ENCODE measurements around the gene KLHL26. TPM values are rescaled to one million over a fixed set of nuclear protein-coding genes. Genes with fewer than 3 reads are reported as not detected.
A peak's percentile ranks its signal among the peaks of the same experiment; 100 is the strongest.

The KLHL26 gene
- total RNA-seq, 1 donor from 2014 or later, result 2.1 TPM

DNA sequence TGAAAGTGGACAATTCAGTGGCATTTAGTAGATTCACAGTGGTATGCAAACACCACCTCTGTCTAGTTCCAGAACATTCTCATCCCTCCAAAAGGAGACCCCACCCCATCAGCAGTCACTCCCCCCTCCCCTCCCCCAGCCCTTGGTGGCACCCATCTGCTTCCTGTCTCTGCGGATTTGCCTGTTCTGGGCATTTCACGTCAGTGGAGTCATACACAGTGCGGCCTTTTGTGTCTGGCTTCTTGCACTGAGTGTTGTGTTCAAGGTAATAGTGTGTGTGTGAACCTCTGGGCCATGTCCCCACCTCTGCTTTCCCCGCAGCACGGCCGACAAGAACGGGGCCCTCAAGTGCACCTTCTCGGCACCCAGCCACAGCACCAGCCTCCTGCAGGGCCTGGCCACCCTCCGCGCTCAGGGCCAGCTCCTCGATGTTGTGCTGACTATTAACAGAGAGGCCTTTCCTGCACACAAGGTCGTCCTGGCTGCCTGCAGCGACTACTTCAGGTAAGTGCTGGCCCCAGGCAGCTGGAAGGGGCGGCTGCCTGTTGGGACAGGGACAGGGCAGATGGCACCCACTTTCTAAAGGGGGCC lies 27.2 kb downstream of the KLHL26 start:
- Histone ChIP-seq H3K4me3 (ENCODE audit: low read length in 3 of 3) (no peak overlapping the region), H3K9me3 (ENCODE audit: control insufficient read depth in 3 of 3, low read length in 3 of 3) (no peaks in the 10 kb centered on the region), H3K27ac (ENCODE audit: low read depth, low read length) (no peak overlapping the region), H3K27me3 (ENCODE audit: control insufficient read depth in 3 of 3, insufficient read depth in 3 of 3, low read length in 3 of 3) (no peaks in the 10 kb centered on the region), H3K4me1 (ENCODE audit: control insufficient read depth in 3 of 3, insufficient read depth in 3 of 3, low read length in 3 of 3) (peaks cover 37 to 67% (median 45%) of the 10 kb centered on the region in 3 donors), H3K36me3 (ENCODE audit: control insufficient read depth in 3 of 3, insufficient read depth in 3 of 3, low read length in 3 of 3) (peaks cover 16 to 24% (median 17%) of the 10 kb centered on the region in 3 donors), H3K9ac (ENCODE audit: low read depth in 1 of 3, low read length in 3 of 3) (peak overlapping the region in 1 of 3 donors; percentile 33)

GRCh38 chr19:18665771-18666202 lies 29.0 kb downstream of the KLHL26 start:
- Histone ChIP-seq H3K27me3 (ENCODE audit: control insufficient read depth in 3 of 3, insufficient read depth in 3 of 3, low read length in 3 of 3) (no peaks in the 10 kb centered on the region), H3K4me3 (ENCODE audit: low read length in 3 of 3) (peak overlapping the region in 1 of 3 donors; percentile 22), H3K9me3 (ENCODE audit: control insufficient read depth in 3 of 3, low read length in 3 of 3) (no peaks in the 10 kb centered on the region), H3K36me3 (ENCODE audit: control insufficient read depth in 3 of 3, insufficient read depth in 3 of 3, low read length in 3 of 3) (peaks cover 20 to 28% (median 21%) of the 10 kb centered on the region in 3 donors), H3K4me1 (ENCODE audit: control insufficient read depth in 3 of 3, insufficient read depth in 3 of 3, low read length in 3 of 3) (peaks cover 22 to 51% (median 33%) of the 10 kb centered on the region in 3 donors), H3K9ac (ENCODE audit: low read depth in 1 of 3, low read length in 3 of 3) (peak overlapping the region in 1 of 3 donors; percentile 50), H3K27ac (ENCODE audit: low read depth, low read length) (no peak overlapping the region)

DNA sequence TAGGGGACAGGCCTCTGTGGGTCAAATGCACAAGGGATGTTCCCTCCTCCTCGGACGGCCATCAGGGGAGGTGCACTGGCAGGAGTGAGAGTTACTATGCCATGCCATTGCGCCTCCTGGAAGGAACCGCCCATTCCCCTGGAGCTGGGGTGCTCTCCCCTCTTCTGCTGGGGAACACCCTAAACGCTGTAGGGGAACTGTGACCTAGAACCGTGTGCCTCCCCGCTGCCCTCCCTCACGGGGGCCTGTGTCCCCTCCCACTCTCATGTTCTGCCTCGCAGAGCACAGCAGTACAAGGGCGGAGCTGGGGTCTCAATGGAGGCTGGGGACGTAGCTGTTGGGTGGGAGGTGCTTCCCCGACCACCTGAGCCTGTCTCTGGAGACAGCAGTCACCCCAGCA lies 29.5 kb downstream of the KLHL26 start:
- H3K9ac ChIP-seq (ENCODE audit: low read depth in 1 of 3, low read length in 3 of 3), result peak overlapping the region in 2 of 3 donors; percentile 7 to 50
- H3K27ac ChIP-seq (ENCODE audit: low read depth, low read length), result no peak overlapping the region
- no peaks in the 10 kb centered on the region for H3K9me3 ChIP-seq (ENCODE audit: control insufficient read depth in 3 of 3, low read length in 3 of 3)
- peaks cover 17 to 51% (median 31%) of the 10 kb centered on the region in 3 donors for H3K4me1 ChIP-seq (ENCODE audit: control insufficient read depth in 3 of 3, insufficient read depth in 3 of 3, low read length in 3 of 3)
- H3K4me3 ChIP-seq (ENCODE audit: low read length in 3 of 3), result peak overlapping the region in 1 of 3 donors; percentile 22
- no peaks in the 10 kb centered on the region for H3K27me3 ChIP-seq (ENCODE audit: control insufficient read depth in 3 of 3, insufficient read depth in 3 of 3, low read length in 3 of 3)
- peaks cover 20 to 28% (median 21%) of the 10 kb centered on the region in 3 donors for H3K36me3 ChIP-seq (ENCODE audit: control insufficient read depth in 3 of 3, insufficient read depth in 3 of 3, low read length in 3 of 3)

- H3K4me3 ChIP-seq (ENCODE audit: low read length in 3 of 3), result no peak overlapping the region
- H3K36me3 ChIP-seq (ENCODE audit: control insufficient read depth in 3 of 3, insufficient read depth in 3 of 3, low read length in 3 of 3), result peaks cover 20 to 27% (median 21%) of the 10 kb centered on the region in 3 donors
- peak overlapping the region in 1 of 3 donors; percentile 50 for H3K9ac ChIP-seq (ENCODE audit: low read depth in 1 of 3, low read length in 3 of 3)
- H3K27ac ChIP-seq (ENCODE audit: low read depth, low read length), result no peak overlapping the region
- H3K4me1 ChIP-seq (ENCODE audit: control insufficient read depth in 3 of 3, insufficient read depth in 3 of 3, low read length in 3 of 3), result peaks cover 18 to 52% (median 34%) of the 10 kb centered on the region in 3 donors
- H3K9me3 ChIP-seq (ENCODE audit: control insufficient read depth in 3 of 3, low read length in 3 of 3), result no peaks in the 10 kb centered on the region
- H3K27me3 ChIP-seq (ENCODE audit: control insufficient read depth in 3 of 3, insufficient read depth in 3 of 3, low read length in 3 of 3), result no peaks in the 10 kb centered on the region
Observed at GRCh38 chr19:18666784-18667183, 30.0 kb downstream of the KLHL26 start.

GRCh38 chr19:18667531-18668251 lies 30.9 kb downstream of the KLHL26 start:
- no peaks in the 10 kb centered on the region for H3K9me3 ChIP-seq (ENCODE audit: control insufficient read depth in 3 of 3, low read length in 3 of 3)
- H3K9ac ChIP-seq (ENCODE audit: low read depth in 1 of 3, low read length in 3 of 3), result no peak overlapping the region
- H3K4me1 ChIP-seq (ENCODE audit: control insufficient read depth in 3 of 3, insufficient read depth in 3 of 3, low read length in 3 of 3), result peaks cover 25 to 53% (median 41%) of the 10 kb centered on the region in 3 donors
- H3K27me3 ChIP-seq (ENCODE audit: control insufficient read depth in 3 of 3, insufficient read depth in 3 of 3, low read length in 3 of 3), result no peaks in the 10 kb centered on the region
- no peak overlapping the region for H3K4me3 ChIP-seq (ENCODE audit: low read length in 3 of 3)
- peaks cover 20 to 24% (median 21%) of the 10 kb centered on the region in 3 donors for H3K36me3 ChIP-seq (ENCODE audit: control insufficient read depth in 3 of 3, insufficient read depth in 3 of 3, low read length in 3 of 3)
- H3K27ac ChIP-seq (ENCODE audit: low read depth, low read length), result no peak overlapping the region

GRCh38 chr19:18668252-18668631 lies 31.4 kb downstream of the KLHL26 start:
- Histone ChIP-seq H3K4me3 (ENCODE audit: low read length in 3 of 3) (no peak overlapping the region), H3K36me3 (ENCODE audit: control insufficient read depth in 3 of 3, insufficient read depth in 3 of 3, low read length in 3 of 3) (peaks cover 20 to 24% (median 21%) of the 10 kb centered on the region in 3 donors), H3K4me1 (ENCODE audit: control insufficient read depth in 3 of 3, insufficient read depth in 3 of 3, low read length in 3 of 3) (peaks cover 26 to 52% (median 40%) of the 10 kb centered on the region in 3 donors), H3K9ac (ENCODE audit: low read depth in 1 of 3, low read length in 3 of 3) (no peak overlapping the region), H3K27me3 (ENCODE audit: control insufficient read depth in 3 of 3, insufficient read depth in 3 of 3, low read length in 3 of 3) (no peaks in the 10 kb centered on the region), H3K27ac (ENCODE audit: low read depth, low read length) (no peak overlapping the region), H3K9me3 (ENCODE audit: control insufficient read depth in 3 of 3, low read length in 3 of 3) (no peaks in the 10 kb centered on the region)

DNA sequence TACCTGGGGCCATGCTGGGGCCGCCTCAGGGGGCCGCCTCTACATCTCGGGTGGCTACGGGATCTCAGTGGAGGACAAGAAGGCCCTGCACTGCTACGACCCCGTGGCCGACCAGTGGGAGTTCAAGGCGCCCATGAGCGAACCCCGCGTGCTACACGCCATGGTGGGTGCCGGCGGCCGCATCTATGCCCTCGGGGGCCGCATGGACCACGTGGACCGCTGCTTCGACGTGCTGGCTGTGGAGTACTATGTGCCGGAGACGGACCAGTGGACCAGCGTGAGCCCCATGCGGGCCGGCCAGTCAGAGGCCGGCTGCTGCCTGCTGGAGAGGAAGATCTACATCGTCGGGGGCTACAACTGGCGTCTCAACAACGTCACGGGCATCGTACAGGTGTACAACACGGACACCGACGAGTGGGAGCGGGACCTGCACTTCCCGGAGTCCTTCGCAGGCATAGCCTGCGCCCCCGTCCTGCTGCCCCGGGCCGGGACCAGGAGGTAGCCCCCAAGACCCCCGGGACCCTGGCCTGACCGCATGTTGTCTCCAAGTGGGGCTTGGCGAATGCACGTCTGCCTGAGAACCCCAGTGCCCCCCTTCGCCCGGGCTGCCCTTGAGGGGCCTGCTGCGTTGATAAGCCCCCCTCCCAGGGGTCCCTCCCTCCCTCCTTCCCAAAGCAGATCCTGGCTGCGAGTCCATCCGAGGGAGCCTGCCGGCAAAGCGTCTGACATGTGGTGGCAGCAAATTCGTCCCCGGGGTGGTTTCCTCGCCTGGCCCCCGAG lies 32.1 kb downstream of the KLHL26 start:
- Histone ChIP-seq H3K27me3 (ENCODE audit: control insufficient read depth in 3 of 3, insufficient read depth in 3 of 3, low read length in 3 of 3) (no peaks in the 10 kb centered on the region), H3K36me3 (ENCODE audit: control insufficient read depth in 3 of 3, insufficient read depth in 3 of 3, low read length in 3 of 3) (peaks cover 20 to 24% (median 21%) of the 10 kb centered on the region in 3 donors), H3K4me3 (ENCODE audit: low read length in 3 of 3) (no peak overlapping the region), H3K9me3 (ENCODE audit: control insufficient read depth in 3 of 3, low read length in 3 of 3) (no peaks in the 10 kb centered on the region), H3K9ac (ENCODE audit: low read depth in 1 of 3, low read length in 3 of 3) (no peak overlapping the region), H3K27ac (ENCODE audit: low read depth, low read length) (no peak overlapping the region), H3K4me1 (ENCODE audit: control insufficient read depth in 3 of 3, insufficient read depth in 3 of 3, low read length in 3 of 3) (peaks cover 26 to 48% (median 37%) of the 10 kb centered on the region in 3 donors)

DNA sequence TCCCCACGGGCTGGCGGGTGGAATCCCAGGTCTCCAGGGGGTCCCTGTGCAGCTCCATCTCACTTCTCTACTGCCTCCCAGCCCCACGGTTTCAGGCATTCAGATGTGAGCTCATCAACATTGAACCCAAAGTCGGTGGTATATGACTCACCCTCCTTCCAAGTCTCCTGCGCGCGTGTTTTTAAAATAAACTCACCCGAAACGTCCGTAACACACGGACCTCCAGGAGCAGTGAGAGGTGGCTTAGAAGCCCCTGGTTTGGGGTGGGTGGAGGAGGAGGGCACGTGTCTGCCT lies 32.6 kb downstream of the KLHL26 start:
- Histone ChIP-seq H3K4me1 (ENCODE audit: control insufficient read depth in 3 of 3, insufficient read depth in 3 of 3, low read length in 3 of 3) (peaks cover 31 to 46% (median 42%) of the 10 kb centered on the region in 3 donors), H3K27ac (ENCODE audit: low read depth, low read length) (no peak overlapping the region), H3K9me3 (ENCODE audit: control insufficient read depth in 3 of 3, low read length in 3 of 3) (no peaks in the 10 kb centered on the region), H3K27me3 (ENCODE audit: control insufficient read depth in 3 of 3, insufficient read depth in 3 of 3, low read length in 3 of 3) (no peaks in the 10 kb centered on the region), H3K9ac (ENCODE audit: low read depth in 1 of 3, low read length in 3 of 3) (no peak overlapping the region), H3K36me3 (ENCODE audit: control insufficient read depth in 3 of 3, insufficient read depth in 3 of 3, low read length in 3 of 3) (peaks cover 20 to 24% (median 21%) of the 10 kb centered on the region in 3 donors), H3K4me3 (ENCODE audit: low read length in 3 of 3) (no peak overlapping the region)

DNA sequence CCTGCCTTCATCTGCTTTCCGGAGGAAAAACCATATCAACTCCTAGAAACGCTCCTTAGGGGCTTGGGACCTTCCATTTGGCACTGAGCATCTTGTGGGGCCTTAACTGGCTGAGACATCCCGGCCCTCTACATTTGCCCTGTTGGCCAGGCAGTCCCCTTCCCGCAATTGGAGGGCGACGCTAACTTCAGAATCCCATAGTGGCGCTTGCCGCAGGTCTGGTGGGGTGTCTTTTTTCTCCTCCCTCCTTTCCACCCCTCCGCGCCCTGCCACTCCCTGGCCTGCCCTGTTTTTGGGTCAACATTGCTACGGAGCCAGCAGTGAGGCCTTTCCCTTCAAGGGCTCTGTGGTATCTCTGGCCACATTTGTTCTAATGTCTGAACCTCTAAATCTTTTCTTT lies 33.1 kb downstream of the KLHL26 start:
- Histone ChIP-seq H3K4me1 (ENCODE audit: control insufficient read depth in 3 of 3, insufficient read depth in 3 of 3, low read length in 3 of 3) (peaks cover 35 to 50% (median 46%) of the 10 kb centered on the region in 3 donors), H3K4me3 (ENCODE audit: low read length in 3 of 3) (no peak overlapping the region), H3K9me3 (ENCODE audit: control insufficient read depth in 3 of 3, low read length in 3 of 3) (no peaks in the 10 kb centered on the region), H3K9ac (ENCODE audit: low read depth in 1 of 3, low read length in 3 of 3) (peak overlapping the region in 1 of 3 donors; percentile 19), H3K27ac (ENCODE audit: low read depth, low read length) (no peak overlapping the region), H3K36me3 (ENCODE audit: control insufficient read depth in 3 of 3, insufficient read depth in 3 of 3, low read length in 3 of 3) (peaks cover 20 to 24% (median 21%) of the 10 kb centered on the region in 3 donors), H3K27me3 (ENCODE audit: control insufficient read depth in 3 of 3, insufficient read depth in 3 of 3, low read length in 3 of 3) (no peaks in the 10 kb centered on the region)

All from skeletal muscle tissue (tissue), 4 donors.